ENCODE measurements around the gene PSAPL1. TPM values are rescaled to one million over a fixed set of nuclear protein-coding genes. Genes with fewer than 3 reads are reported as not detected.

PSAPL1 gene
- total and polyA plus RNA-seq, 2 donors (not counting 1 experiment from before 2014, with no cell fraction given): not detected

GRCh38 chr4:7416745-7417432 is 17.8 kb downstream of the PSAPL1 start:
- no peaks in the 10 kb centered on the region for H3K36me3 ChIP-seq (ENCODE audit: control insufficient read depth, insufficient read depth, low read length)

GRCh38 chr4:7415927-7416686 is 18.6 kb downstream of the PSAPL1 start:
- Histone ChIP-seq H4K20me1 (ENCODE audit: control insufficient read depth, extremely low read depth, insufficient read depth, low read length) (no peaks in the 10 kb centered on the region), H3K9me3 (ENCODE audit: control insufficient read depth, insufficient read depth, low read depth, low read length) (no peaks in the 10 kb centered on the region), H3K4me2 (ENCODE audit: extremely low read depth, insufficient read depth, low read length) (no peak overlapping the region), H3K4me3 (replicated peaks in 1 of 4; ENCODE audit: control extremely low read depth in 1 of 4, insufficient read depth in 1 of 4, low read depth in 3 of 4, low read length in 4 of 4) (no peak overlapping the region), H2AFZ (ENCODE audit: low read length) (no peak overlapping the region), H3K9ac (ENCODE audit: insufficient read depth, low read length) (no peak overlapping the region), H3K27me3 (ENCODE audit: control insufficient read depth, insufficient read depth, low read length) (peaks cover 4% of the 10 kb centered on the region), H3K27ac (ENCODE audit: insufficient read depth, low read length) (no peak overlapping the region), H3K79me2 (ENCODE audit: control insufficient read depth, insufficient read depth, low read length) (no peaks in the 10 kb centered on the region), H3K36me3 (ENCODE audit: control insufficient read depth, insufficient read depth, low read length) (no peaks in the 10 kb centered on the region), H3K4me1 (ENCODE audit: control insufficient read depth, extremely low read depth, insufficient read depth, low read length) (no peaks in the 10 kb centered on the region)
- TF ChIP-seq EZH2 (IDR thresholded peaks at IDR 0.05; ENCODE audit: low read length, missing control alignments) (no peak), CTCF (conservative IDR thresholded peaks at IDR 0.05 in 1 of 2, IDR thresholded peaks at IDR 0.05 in 1 of 2; ENCODE audit: low read depth in 1 of 2, low read length in 2 of 2) (no peak)
- DNase-seq (ENCODE audit: low read depth in 2 of 2): no peak

More at GRCh38 chr4:7416745-7417432, 17.8 kb downstream of the PSAPL1 start:
- no peak for TF ChIP-seq CTCF (conservative IDR thresholded peaks at IDR 0.05 in 1 of 2, IDR thresholded peaks at IDR 0.05 in 1 of 2; ENCODE audit: low read depth in 1 of 2, low read length in 2 of 2)
- no peak for TF ChIP-seq EZH2 (IDR thresholded peaks at IDR 0.05; ENCODE audit: low read length, missing control alignments)
- Histone ChIP-seq H3K4me3 (replicated peaks in 1 of 4; ENCODE audit: control extremely low read depth in 1 of 4, insufficient read depth in 1 of 4, low read depth in 3 of 4, low read length in 4 of 4) (no peak overlapping the region), H3K79me2 (ENCODE audit: control insufficient read depth, insufficient read depth, low read length) (no peaks in the 10 kb centered on the region), H3K9me3 (ENCODE audit: control insufficient read depth, insufficient read depth, low read depth, low read length) (no peaks in the 10 kb centered on the region), H3K4me2 (ENCODE audit: extremely low read depth, insufficient read depth, low read length) (no peak overlapping the region), H3K27ac (ENCODE audit: insufficient read depth, low read length) (no peak overlapping the region), H4K20me1 (ENCODE audit: control insufficient read depth, extremely low read depth, insufficient read depth, low read length) (no peaks in the 10 kb centered on the region), H3K27me3 (ENCODE audit: control insufficient read depth, insufficient read depth, low read length) (no peaks in the 10 kb centered on the region), H3K4me1 (ENCODE audit: control insufficient read depth, extremely low read depth, insufficient read depth, low read length) (no peaks in the 10 kb centered on the region), H2AFZ (ENCODE audit: low read length) (no peak overlapping the region), H3K9ac (ENCODE audit: insufficient read depth, low read length) (no peak overlapping the region)
- DNase-seq (ENCODE audit: low read depth in 2 of 2): no peak

GRCh38 chr4:7414736-7415510 is 19.8 kb downstream of the PSAPL1 start:
- Histone ChIP-seq H3K4me1 (ENCODE audit: control insufficient read depth, extremely low read depth, insufficient read depth, low read length) (no peaks in the 10 kb centered on the region), H2AFZ (ENCODE audit: low read length) (no peak overlapping the region), H3K79me2 (ENCODE audit: control insufficient read depth, insufficient read depth, low read length) (no peaks in the 10 kb centered on the region), H3K27me3 (ENCODE audit: control insufficient read depth, insufficient read depth, low read length) (peaks cover 4% of the 10 kb centered on the region), H3K4me2 (ENCODE audit: extremely low read depth, insufficient read depth, low read length) (no peak overlapping the region), H3K4me3 (replicated peaks in 1 of 4; ENCODE audit: control extremely low read depth in 1 of 4, insufficient read depth in 1 of 4, low read depth in 3 of 4, low read length in 4 of 4) (no peak overlapping the region), H3K36me3 (ENCODE audit: control insufficient read depth, insufficient read depth, low read length) (no peaks in the 10 kb centered on the region), H3K9ac (ENCODE audit: insufficient read depth, low read length) (no peak overlapping the region), H3K9me3 (ENCODE audit: control insufficient read depth, insufficient read depth, low read depth, low read length) (no peaks in the 10 kb centered on the region), H4K20me1 (ENCODE audit: control insufficient read depth, extremely low read depth, insufficient read depth, low read length) (no peaks in the 10 kb centered on the region), H3K27ac (ENCODE audit: insufficient read depth, low read length) (no peak overlapping the region)
- no peak for DNase-seq (ENCODE audit: low read depth in 2 of 2)
- TF ChIP-seq CTCF (conservative IDR thresholded peaks at IDR 0.05 in 1 of 2, IDR thresholded peaks at IDR 0.05 in 1 of 2; ENCODE audit: low read depth in 1 of 2, low read length in 2 of 2): no peak
- no peak for TF ChIP-seq EZH2 (IDR thresholded peaks at IDR 0.05; ENCODE audit: low read length, missing control alignments)
